Glutamatergic neuron (in vitro differentiated cells): ENCODE data around the gene CRYBB2. TPM values are rescaled to one million over a fixed set of nuclear protein-coding genes. Genes with fewer than 3 reads are reported as not detected.
"Not testable (repeated sequence)": the region's sequence is repeated elsewhere in the genome, so short reads cannot be mapped to it uniquely, and the experiment has no call there.

ENCODE experiments used
- DNase-seq: peaks from one replicate; pipeline ENCODE4 v3.0.0; 2022
- H3K27ac Mint-ChIP-seq: one replicate; pipeline ENCODE4 v1.8.0; 2020; ENCODE audit warnings: mild to moderate bottlenecking, mixed read lengths, inconsistent platforms; ENCODE audit not compliant: unreplicated experiment
- H3K27me3 Mint-ChIP-seq: one replicate; pipeline ENCODE4 v1.8.0; 2020; ENCODE audit warnings: mild to moderate bottlenecking, moderate library complexity, mixed read lengths, inconsistent platforms; ENCODE audit not compliant: unreplicated experiment
- H3K36me3 Mint-ChIP-seq: one replicate; pipeline ENCODE4 v1.8.0; 2020; ENCODE audit warnings: mild to moderate bottlenecking, mixed read lengths, inconsistent platforms; ENCODE audit not compliant: unreplicated experiment
- H3K4me1 Mint-ChIP-seq: one replicate; pipeline ENCODE4 v1.8.0; 2020; ENCODE audit warnings: mild to moderate bottlenecking, low read depth, mixed read lengths, inconsistent platforms; ENCODE audit not compliant: unreplicated experiment
- H3K4me3 Mint-ChIP-seq: one replicate; pipeline ENCODE4 v1.8.0; 2020; ENCODE audit warnings: mild to moderate bottlenecking, mixed read lengths, inconsistent platforms; ENCODE audit not compliant: unreplicated experiment
- H3K9me3 Mint-ChIP-seq: one replicate; pipeline ENCODE4 v1.8.0; 2020; ENCODE audit warnings: mild to moderate bottlenecking, moderate library complexity, mixed read lengths, inconsistent platforms; ENCODE audit not compliant: unreplicated experiment
- total RNA-seq: library from RNA; stranded (reverse); fragmentation: NEBNext Ultra II Directional; extraction: Animal tissue kit (Norgen Biotek cat#: 25700); gene quantifications from one replicate; pipeline ENCODE4 v1.2.1, GENCODE V29; 2021; ENCODE audit not compliant: unreplicated experiment

Gene CRYBB2
- total RNA-seq, 1 donor from 2014 or later = not detected

- H3K27me3 Mint-ChIP-seq, H3K9me3 Mint-ChIP-seq, H3K4me3 Mint-ChIP-seq, DNase-seq, H3K4me1 Mint-ChIP-seq, H3K27ac Mint-ChIP-seq: not testable (repeated sequence)
- peaks cover 11% of the 10 kb centered on the region for H3K36me3 Mint-ChIP-seq
Observed at GRCh38 chr22:25270061-25270460, 50.6 kb downstream of the CRYBB2 start.

- H3K4me3 Mint-ChIP-seq, H3K27ac Mint-ChIP-seq, H3K36me3 Mint-ChIP-seq, H3K27me3 Mint-ChIP-seq, H3K9me3 Mint-ChIP-seq, H3K4me1 Mint-ChIP-seq, DNase-seq: not testable (repeated sequence)
Observed at GRCh38 chr22:25273231-25273630, 53.8 kb downstream of the CRYBB2 start.

DNA sequence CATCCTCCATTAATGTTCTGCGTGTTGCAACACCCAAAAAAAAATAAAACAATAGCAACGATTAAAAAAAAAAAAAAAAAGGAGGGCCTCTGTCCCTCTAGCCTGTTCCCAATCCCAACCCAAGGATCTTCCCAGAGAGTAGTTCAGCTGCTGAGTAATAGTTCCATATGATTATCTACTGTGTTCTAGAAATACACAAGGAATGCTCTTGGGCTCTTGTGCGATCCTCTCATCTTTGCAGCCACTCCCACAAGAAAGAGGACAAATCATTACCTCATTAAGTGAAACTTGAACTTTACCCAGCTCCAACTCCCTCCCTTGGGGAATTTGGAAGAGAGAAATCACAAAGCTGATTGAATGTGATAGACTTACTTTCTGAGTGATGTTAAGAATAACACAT lies 54.5 kb downstream of the CRYBB2 start:
- DNase-seq, H3K4me3 Mint-ChIP-seq, H3K27ac Mint-ChIP-seq, H3K4me1 Mint-ChIP-seq, H3K9me3 Mint-ChIP-seq, H3K27me3 Mint-ChIP-seq, H3K36me3 Mint-ChIP-seq: not testable (repeated sequence)

GRCh38 chr22:25280118-25280517 lies 60.7 kb downstream of the CRYBB2 start:
- H3K4me1 Mint-ChIP-seq = peaks cover 25% of the 10 kb centered on the region
- peaks cover 20% of the 10 kb centered on the region for H3K27me3 Mint-ChIP-seq
- H3K36me3 Mint-ChIP-seq, H3K27ac Mint-ChIP-seq, H3K4me3 Mint-ChIP-seq, DNase-seq, H3K9me3 Mint-ChIP-seq: not testable (repeated sequence)

Other genes starting within 250 kb of the CRYBB2 start
- not detected for gene CRYBB3, start 19.8 kb upstream of the CRYBB2 start, total RNA-seq